Lung microvascular endothelial cell (primary cell): ENCODE measurements around the gene EDC3. TPM values are rescaled to one million over a fixed set of nuclear protein-coding genes. Genes with fewer than 3 reads are reported as not detected.

Experiments
- DNase-seq, 2 donors: peaks; one replicate each; pipeline versions ENCODE4 v3.0.0 to v3.0.0-alpha.2; 2010; ENCODE audit warnings: low read depth in 2 of 2
- total RNA-seq: library from RNA; depleted of rRNA; stranded (reverse); fragments of >200 nt; gene quantifications from 2 replicates; pipeline ENCODE4 v1.2.1, GENCODE V29; 2014

Gene EDC3
- total RNA-seq, 1 donor from 2014 or later, result 21.4 TPM

GRCh38 chr15:74584779-74585178 lies 111.0 kb downstream of the EDC3 start:
- DNase-seq, result no peak

GRCh38 chr15:74584204-74584603 lies 111.6 kb downstream of the EDC3 start:
- no peak for DNase-seq

Other genes starting within 250 kb of the EDC3 start
- 21.4 and 27.4 TPM in 2 replicates for gene UBL7, start 234.9 kb downstream of the EDC3 start, total RNA-seq
- 1.3 and 2.8 TPM in 2 replicates for gene ARID3B, start 154.8 kb downstream of the EDC3 start, total RNA-seq
- 31.6 and 48.2 TPM in 2 replicates for gene CLK3, start 80.2 kb downstream of the EDC3 start, total RNA-seq
- 8.5 and 115 TPM in 2 replicates for gene CYP1A1, start 29.5 kb upstream of the EDC3 start, total RNA-seq
- not detected in 2 replicates for gene CYP1A2, start 52.8 kb upstream of the EDC3 start, total RNA-seq
- 24.4 and 37.9 TPM in 2 replicates for gene CSK, start 86.1 kb upstream of the EDC3 start, total RNA-seq
- not detected in 2 replicates for gene LMAN1L, start 116.8 kb upstream of the EDC3 start, total RNA-seq
- gene CPLX3, start 130.6 kb upstream of the EDC3 start, total RNA-seq, result not detected in 2 replicates
- gene ULK3, start 147.1 kb upstream of the EDC3 start, total RNA-seq, result 12.4 and 19.4 TPM in 2 replicates
- gene SCAMP2, start 177.3 kb upstream of the EDC3 start, total RNA-seq, result 13.7 and 19.2 TPM in 2 replicates
- gene MPI, start 194.0 kb upstream of the EDC3 start, total RNA-seq, result 23.3 and 27.6 TPM in 2 replicates
- gene FAM219B, start 210.8 kb upstream of the EDC3 start, total RNA-seq, result 25.1 and 45.6 TPM in 2 replicates
- gene COX5A, start 242.0 kb upstream of the EDC3 start, total RNA-seq, result 55.0 and 61.5 TPM in 2 replicates